GM12801 (cell line): ENCODE measurements around the gene MRGPRX2.
A peak's percentile ranks its signal among the peaks of the same experiment; 100 is the strongest.

Experiments used
- TF ChIP-seq, protein P1 (sequence below): IDR thresholded peaks from one replicate; pipeline ENCODE4 v1.5.1; 2011; ENCODE audit warnings: control low read depth; ENCODE audit not compliant: insufficient read length; ENCODE audit errors: extremely low read depth

The MRGPRX2 gene

GRCh38 chr11:19075636-19076035 lies 15.1 kb upstream of the MRGPRX2 start:
- TF ChIP-seq, protein P1, sequence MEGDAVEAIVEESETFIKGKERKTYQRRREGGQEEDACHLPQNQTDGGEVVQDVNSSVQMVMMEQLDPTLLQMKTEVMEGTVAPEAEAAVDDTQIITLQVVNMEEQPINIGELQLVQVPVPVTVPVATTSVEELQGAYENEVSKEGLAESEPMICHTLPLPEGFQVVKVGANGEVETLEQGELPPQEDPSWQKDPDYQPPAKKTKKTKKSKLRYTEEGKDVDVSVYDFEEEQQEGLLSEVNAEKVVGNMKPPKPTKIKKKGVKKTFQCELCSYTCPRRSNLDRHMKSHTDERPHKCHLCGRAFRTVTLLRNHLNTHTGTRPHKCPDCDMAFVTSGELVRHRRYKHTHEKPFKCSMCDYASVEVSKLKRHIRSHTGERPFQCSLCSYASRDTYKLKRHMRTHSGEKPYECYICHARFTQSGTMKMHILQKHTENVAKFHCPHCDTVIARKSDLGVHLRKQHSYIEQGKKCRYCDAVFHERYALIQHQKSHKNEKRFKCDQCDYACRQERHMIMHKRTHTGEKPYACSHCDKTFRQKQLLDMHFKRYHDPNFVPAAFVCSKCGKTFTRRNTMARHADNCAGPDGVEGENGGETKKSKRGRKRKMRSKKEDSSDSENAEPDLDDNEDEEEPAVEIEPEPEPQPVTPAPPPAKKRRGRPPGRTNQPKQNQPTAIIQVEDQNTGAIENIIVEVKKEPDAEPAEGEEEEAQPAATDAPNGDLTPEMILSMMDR: no peak

DNA sequence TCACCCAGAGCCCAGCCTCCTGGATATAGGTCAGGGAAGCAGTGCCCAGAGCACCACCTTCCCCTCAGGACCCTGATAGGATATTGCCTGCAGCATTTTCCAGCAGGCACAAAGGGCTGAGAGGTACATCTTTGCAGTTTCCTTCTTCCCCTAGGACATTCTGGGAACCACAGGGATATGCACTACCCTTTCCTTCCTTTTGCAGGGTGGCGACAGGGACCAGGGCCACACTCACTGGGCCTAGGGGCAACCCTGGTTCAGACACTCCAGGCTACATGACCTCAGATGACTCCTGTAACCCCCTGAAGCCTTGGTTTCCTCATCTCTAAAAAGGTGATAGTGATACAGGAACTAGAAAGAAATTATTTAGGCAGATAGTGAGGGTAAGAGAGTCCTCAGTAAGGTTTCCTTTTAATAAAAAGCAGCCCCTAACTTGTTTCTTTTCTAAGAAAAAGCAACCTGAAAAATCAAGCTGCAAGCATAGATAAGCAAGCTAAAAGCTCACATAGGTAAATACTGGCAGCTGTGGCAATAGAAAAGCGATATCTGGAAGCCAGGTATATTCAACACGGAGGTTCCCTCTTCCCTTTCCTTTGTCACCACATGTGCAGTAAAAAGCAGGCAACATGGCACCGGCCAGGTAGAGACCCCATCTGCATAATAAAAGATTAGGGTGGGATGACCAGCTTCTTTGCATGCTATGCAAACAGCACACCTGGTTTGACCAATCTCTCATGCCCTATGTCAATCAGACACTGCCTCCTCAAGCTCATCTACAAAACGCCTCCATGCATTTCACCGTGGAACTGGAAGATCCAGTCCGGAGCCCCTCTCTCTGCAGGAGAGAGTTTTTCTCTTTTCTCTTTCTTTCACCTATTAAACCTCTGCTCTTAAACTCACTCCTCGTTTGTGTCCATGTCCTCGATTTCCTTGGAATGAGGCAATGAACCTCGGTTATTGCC lies 13.2 kb upstream of the MRGPRX2 start:
- TF ChIP-seq, protein P1: no peak

DNA sequence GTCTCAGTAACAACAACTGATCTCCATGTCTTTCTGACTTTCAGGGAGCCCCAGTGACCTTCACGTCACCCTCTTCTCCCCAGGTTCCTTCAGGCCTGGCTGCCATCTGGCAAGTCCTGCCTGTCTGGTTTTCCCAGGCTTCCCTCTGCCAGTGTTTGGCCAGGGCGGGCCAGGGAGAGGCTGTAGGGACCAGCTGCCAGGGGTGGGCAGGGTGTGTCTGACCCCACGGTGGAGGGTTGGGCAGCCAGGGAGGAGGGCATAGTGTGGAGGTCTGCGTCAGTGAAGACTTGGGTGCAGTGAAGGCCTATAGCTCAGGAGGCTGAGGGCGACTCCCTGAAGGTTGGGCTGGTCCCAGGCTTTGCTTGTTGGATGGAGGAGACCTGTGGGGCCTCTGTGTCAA lies 11.9 kb upstream of the MRGPRX2 start:
- TF ChIP-seq, protein P1: no peak

- TF ChIP-seq, protein P1: peak; percentile 64
Measured at GRCh38 chr11:19071255-19071654, 10.7 kb upstream of the MRGPRX2 start.

DNA sequence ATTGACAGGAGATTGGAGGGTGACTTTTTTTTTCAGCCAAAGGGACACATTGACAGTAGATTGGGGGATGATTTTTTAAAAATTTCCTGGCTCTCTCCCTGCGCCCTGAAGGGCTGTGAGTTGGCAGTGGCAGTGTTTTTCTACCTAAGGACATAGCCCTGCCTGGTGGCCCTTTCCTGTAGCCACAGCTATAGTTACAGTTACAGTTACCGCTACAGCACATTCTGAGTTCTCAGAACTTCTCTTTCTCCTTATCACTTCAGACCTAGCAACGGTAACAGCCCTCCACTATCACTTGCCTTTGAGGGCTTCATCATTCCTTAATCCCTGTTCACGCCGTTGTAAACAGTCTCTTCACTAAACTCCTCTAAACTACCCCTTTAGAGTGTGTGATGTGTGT lies 684 bp downstream of the MRGPRX2 start:
- TF ChIP-seq, protein P1: no peak

DNA sequence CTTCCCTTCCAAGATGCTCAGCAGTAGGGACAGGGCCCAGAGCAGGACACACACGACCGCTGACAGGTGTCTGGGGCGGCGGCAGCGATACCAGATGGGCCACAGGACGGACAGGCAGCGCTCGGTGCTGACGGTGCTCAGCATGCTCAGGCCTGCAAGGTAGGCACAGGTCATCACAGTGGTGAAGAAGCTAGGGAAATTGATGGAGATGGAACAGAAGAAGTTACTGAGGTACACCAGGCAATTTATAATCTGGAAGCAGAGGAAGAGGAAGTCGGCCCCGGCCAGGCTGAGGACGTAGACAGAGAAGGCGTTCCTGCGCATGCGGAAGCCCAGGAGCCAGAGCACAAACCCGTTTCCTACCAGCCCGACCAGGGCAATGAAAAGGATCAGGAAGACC lies 4.6 kb downstream of the MRGPRX2 start:
- TF ChIP-seq, protein P1: no peak

- TF ChIP-seq, protein P1: no peak
Measured at GRCh38 chr11:19055016-19055415, 5.5 kb downstream of the MRGPRX2 start.
